Right lobe of liver (tissue), 4 donors: ENCODE results near the gene PPP1R12B.
"Not testable (repeated sequence)": the region's sequence is repeated elsewhere in the genome, so short reads cannot be mapped to it uniquely, and the experiment has no call there.

Experiments used
- CTCF ChIP-seq, 4 donors: fragments of 200-600 bp in 3 of 4; fragments of 450-650 bp in 1 of 4; IDR thresholded peaks; one replicate each; pipeline versions ENCODE4 v1.5.1 to v1.8.0; 2016 to 2022; ENCODE audit warnings: antibody characterized with exemption in 4 of 4, mild to moderate bottlenecking in 2 of 4
- POLR2A ChIP-seq: fragments of 450-650 bp; IDR thresholded peaks from one replicate; pipeline ENCODE4 v1.6.1; 2017; ENCODE audit warnings: antibody characterized with exemption, mild to moderate bottlenecking
- donor health status: DM: no; HTN: no; CAD: no.
- donor health status: DM: no; HTN: no; CAD: no.
- donor health status: DM: no; HTN: yes; CAD: no.

GRCh38 chr1:202520129-202520856 lies 171.8 kb downstream of the PPP1R12B start:
- TF ChIP-seq POLR2A; CTCF (IDR thresholded peaks at IDR 0.05): not testable (repeated sequence)
